Endothelial cell of umbilical vein (primary cell): ENCODE data around the gene PGRMC1. TPM values are rescaled to one million over a fixed set of nuclear protein-coding genes. Genes with fewer than 3 reads are reported as not detected.

Source experiments
- BruUV-seq: library from RNA; stranded (reverse); fragments of 400-500 nt; replicated peaks from 2 replicates; lab custom pipeline; 2021; lab: Mats Ljungman, UMichigan
- CTCF ChIA-PET: fragments of 300-600, 350-600 bp; sonication (Branson Sonifier 250); formaldehyde crosslinking; loops from one replicate; lab custom pipeline; 2021; ENCODE audit warnings: antibody characterized with exemption, inconsistent platforms; lab: Charles Lee
- POLR2A ChIA-PET: fragments of 300-600, 350-600 bp; sonication (Branson Sonifier 250); formaldehyde crosslinking; loops from one replicate; lab custom pipeline; 2021; ENCODE audit warnings: antibody characterized with exemption, inconsistent platforms; lab: Charles Lee
- DNase-seq: peaks from one replicate; pipeline ENCODE4 v3.0.0-alpha.2; 2011; ENCODE audit warnings: low read depth, low spot score
- FAIRE-seq: peaks from 2 replicates; lab custom pipeline; 2011; peaks lifted over from hg19 to GRCh38; lab: Jason Lieb, UNC
- H2AFZ ChIP-seq: 2 replicates; pipeline ENCODE4 v1.6.0; 2012; ENCODE audit warnings: low read depth, low read length, control low read depth, inconsistent platforms
- H3K27ac ChIP-seq: 2 replicates; pipeline ENCODE4 v1.5.1; 2011; ENCODE audit warnings: low read depth, mild to moderate bottlenecking, control low read depth, low read length, moderate library complexity; ENCODE audit not compliant: insufficient read depth
- H3K27me3 ChIP-seq, 2 experiments: 2 replicates each; pipeline versions ENCODE4 v1.6.0 to v1.6.1; 2011; ENCODE audit warnings: low read length in 2 of 2, mixed read lengths in 1 of 2; ENCODE audit not compliant: control insufficient read depth in 2 of 2, insufficient read depth in 2 of 2
- H3K36me3 ChIP-seq, 2 experiments: 2 replicates in 1 of 2; 3 replicates in 1 of 2; pipeline ENCODE4 v1.5.1; 2011; ENCODE audit warnings: low read length in 2 of 2, mild to moderate bottlenecking in 1 of 2, moderate library complexity in 1 of 2; ENCODE audit not compliant: control insufficient read depth in 2 of 2, insufficient read depth in 2 of 2; ENCODE audit errors: extremely low read depth in 1 of 2
- H3K4me1 ChIP-seq: 3 replicates; pipeline ENCODE4 v1.5.1; 2011; ENCODE audit warnings: mild to moderate bottlenecking, low read length; ENCODE audit not compliant: control insufficient read depth, insufficient read depth; ENCODE audit errors: extremely low read depth
- H3K4me2 ChIP-seq: 2 replicates; pipeline ENCODE4 v1.6.1; 2011; ENCODE audit warnings: low read length, control low read depth, mixed read lengths; ENCODE audit not compliant: insufficient read depth
- H3K4me3 ChIP-seq, 3 experiments: fragments of 200-600 bp in 1 of 3; sonication (generic), shearing (Covaris generic) in 1 of 3; replicated peaks in 1 of 3; 2 replicates each; pipeline ENCODE4 v1.5.1; 2011 to 2016; ENCODE audit warnings: control low read depth in 3 of 3, low read length in 3 of 3, mild to moderate bottlenecking in 2 of 3, inconsistent platforms in 1 of 3, low read depth in 1 of 3, moderate library complexity in 1 of 3; ENCODE audit not compliant: insufficient read depth in 1 of 3
- H3K79me2 ChIP-seq: 2 replicates; pipeline ENCODE4 v1.6.0; 2012; ENCODE audit warnings: low read length, inconsistent platforms; ENCODE audit not compliant: control insufficient read depth, insufficient read depth
- H3K9ac ChIP-seq: replicated peaks from 2 replicates; pipeline ENCODE3; 2011; ENCODE audit warnings: low read length, control low read depth; ENCODE audit not compliant: insufficient read depth; ENCODE audit errors: extremely low read depth
- H3K9me1 ChIP-seq: replicated peaks from 3 replicates; pipeline ENCODE4 v1.6.0; 2011; ENCODE audit warnings: mild to moderate bottlenecking, low read length; ENCODE audit not compliant: control insufficient read depth, insufficient read depth; ENCODE audit errors: extremely low read depth
- H3K9me3 ChIP-seq: replicated peaks from 2 replicates; pipeline ENCODE4 v1.5.1; 2012; ENCODE audit warnings: low read length, inconsistent platforms; ENCODE audit not compliant: control insufficient read depth, insufficient read depth
- H4K20me1 ChIP-seq: replicated peaks from 2 replicates; pipeline ENCODE3; 2011; ENCODE audit warnings: mild to moderate bottlenecking, low read length; ENCODE audit not compliant: control insufficient read depth, insufficient read depth; ENCODE audit errors: extremely low read depth
- EZH2 ChIP-seq: IDR thresholded peaks from 2 replicates; pipeline ENCODE4 v1.6.1; 2012; ENCODE audit warnings: borderline replicate concordance, low read depth, mild to moderate bottlenecking, moderate library complexity, low read length, inconsistent platforms; ENCODE audit not compliant: severe bottlenecking
- FOS ChIP-seq: IDR thresholded peaks from 2 replicates; pipeline ENCODE4 v1.6.1; 2011; ENCODE audit warnings: mild to moderate bottlenecking, low read length, moderate library complexity, borderline replicate concordance; ENCODE audit not compliant: insufficient read depth
- GATA2 ChIP-seq: IDR thresholded peaks from 2 replicates; pipeline ENCODE4 v1.7.0; 2011; ENCODE audit warnings: low read depth, mild to moderate bottlenecking, moderate library complexity, mixed read lengths, low read length; ENCODE audit not compliant: insufficient read length, insufficient read depth
- JUN ChIP-seq: IDR thresholded peaks from 2 replicates; pipeline ENCODE4 v1.6.1; 2011; ENCODE audit warnings: borderline replicate concordance, low read depth; ENCODE audit not compliant: insufficient read length, insufficient read depth
- MAX ChIP-seq: IDR thresholded peaks from 2 replicates; pipeline ENCODE4 v1.6.1; 2011; ENCODE audit not compliant: insufficient read depth, insufficient read length
- MYC ChIP-seq: IDR thresholded peaks from one replicate; pipeline ENCODE4 v1.6.1; 2011; ENCODE audit warnings: mild to moderate bottlenecking, low read depth, low read length
- POLR2A ChIP-seq: IDR thresholded peaks from 2 replicates; pipeline ENCODE4 v1.6.1; 2012; ENCODE audit warnings: low read depth, mild to moderate bottlenecking, control low read depth, low read length
- POLR2AphosphoS5 ChIP-seq: IDR thresholded peaks from 2 replicates; pipeline ENCODE4 v1.6.1; 2012; ENCODE audit warnings: low read depth, mild to moderate bottlenecking, control low read depth, low read length, moderate library complexity; ENCODE audit not compliant: insufficient read depth
- dilution Hi-C: fragments of 300-500 bp; cut with MboI; formaldehyde crosslinking; loops from one replicate; pipeline ENCODE4 v1.15.0; 2019; ENCODE audit warnings: low sequenced_read_pairs; ENCODE audit not compliant: extremely low pct_ligation_motif_present
- intact Hi-C: fragments of 100-400 bp; cut with micrococcal nuclease; formaldehyde crosslinking; loops from one replicate; pipeline ENCODE4 v1.10.0; 2022
- polyA plus RNA-seq, 4 experiments: library from polyadenylated mRNA; depleted of rRNA in 3 of 4; stranded (reverse) in 3 of 4; unstranded in 1 of 4; fragments of >200 nt; gene quantifications; 2 replicates each; pipeline versions ENCODE4 v1.2.1 to v1.2.3, GENCODE V29; 2011 to 2012; ENCODE audit warnings: missing spikeins in 1 of 4
- total RNA-seq: library from RNA; stranded (reverse); gene quantifications from 2 replicates; pipeline ENCODE4 v1.2.3, GENCODE V29; 2021
- TF ChIP-seq, protein P1 (sequence below), 2 donors: IDR thresholded peaks; 1 replicate in 1 of 2; 2 replicates in 1 of 2; pipeline ENCODE4 v1.5.1; 2011; ENCODE audit warnings: low read length in 2 of 2, mild to moderate bottlenecking in 2 of 2, moderate library complexity in 2 of 2, control low read depth in 1 of 2, inconsistent platforms in 1 of 2, low read depth in 1 of 2; ENCODE audit not compliant: insufficient read depth in 1 of 2; ENCODE audit errors: extremely low read depth in 1 of 2

Gene PGRMC1
- total and polyA plus RNA-seq, 2 donors (not counting 3 experiments of a cell fraction or from before 2014, with no cell fraction given), result 37.4 to 61.8 TPM

DNA sequence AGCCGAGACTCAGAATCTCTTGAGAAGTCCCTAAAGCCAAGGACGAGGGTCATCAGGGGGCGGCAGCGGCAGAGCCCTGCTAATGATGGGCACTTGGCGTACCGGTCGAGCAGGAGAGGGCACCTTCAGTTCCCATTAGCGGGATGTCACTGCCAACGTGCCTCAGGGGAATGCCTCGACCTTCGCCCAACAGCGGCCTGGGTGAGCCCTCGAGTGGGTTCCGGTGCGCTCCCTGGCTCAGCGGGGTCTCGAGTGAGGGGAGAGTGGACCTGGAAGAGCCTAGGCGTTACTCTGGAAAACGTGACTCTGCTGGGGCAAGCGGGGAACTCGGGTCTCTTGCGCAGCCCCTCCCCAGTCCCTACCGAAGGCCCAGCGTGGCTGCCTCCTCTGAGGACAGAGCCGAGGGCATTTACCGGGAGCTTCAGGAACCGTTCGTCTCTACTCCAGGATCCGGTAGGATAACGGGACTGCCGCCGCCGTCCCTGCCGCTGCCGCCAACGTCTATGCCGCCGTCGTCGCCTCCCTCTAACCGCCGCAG is 36.9 kb downstream of the PGRMC1 start:
- BruUV-seq, result no TSS peak
- DNase-seq (no peak), FAIRE-seq (no peak)
- Histone ChIP-seq H3K27ac (no peak overlapping the region), H3K79me2 (no peaks in the 10 kb centered on the region), H4K20me1 (no peaks in the 10 kb centered on the region), H3K4me3 (no peak overlapping the region), H3K9me3 (no peaks in the 10 kb centered on the region), H3K9ac (no peak overlapping the region), H2AFZ (peak overlapping the region; percentile 23), H3K9me1 (no peaks in the 10 kb centered on the region), H3K4me1 (no peaks in the 10 kb centered on the region), H3K27me3 (peaks cover 2 to 4% of the 10 kb centered on the region in 2 experiments), H3K36me3 (no peaks in the 10 kb centered on the region), H3K4me2 (no peak overlapping the region)
- ChIA-PET CTCF (interaction anchor here (0.7 to 1.1 kb wide), 3 partner anchors 10 to 51 kb away, joined by 3 read pairs; no protein-coding TSS in a partner anchor), POLR2A (no interaction called here)
- intact Hi-C loops, result no loop called here
- dilution Hi-C loops, result no loop called here
- TF ChIP-seq GATA2 (no peak), EZH2 (no peak), MAX (no peak), POLR2A (no peak), JUN (no peak), FOS (no peak), MYC (no peak), POLR2AphosphoS5 (no peak)
- TF ChIP-seq, protein P1, sequence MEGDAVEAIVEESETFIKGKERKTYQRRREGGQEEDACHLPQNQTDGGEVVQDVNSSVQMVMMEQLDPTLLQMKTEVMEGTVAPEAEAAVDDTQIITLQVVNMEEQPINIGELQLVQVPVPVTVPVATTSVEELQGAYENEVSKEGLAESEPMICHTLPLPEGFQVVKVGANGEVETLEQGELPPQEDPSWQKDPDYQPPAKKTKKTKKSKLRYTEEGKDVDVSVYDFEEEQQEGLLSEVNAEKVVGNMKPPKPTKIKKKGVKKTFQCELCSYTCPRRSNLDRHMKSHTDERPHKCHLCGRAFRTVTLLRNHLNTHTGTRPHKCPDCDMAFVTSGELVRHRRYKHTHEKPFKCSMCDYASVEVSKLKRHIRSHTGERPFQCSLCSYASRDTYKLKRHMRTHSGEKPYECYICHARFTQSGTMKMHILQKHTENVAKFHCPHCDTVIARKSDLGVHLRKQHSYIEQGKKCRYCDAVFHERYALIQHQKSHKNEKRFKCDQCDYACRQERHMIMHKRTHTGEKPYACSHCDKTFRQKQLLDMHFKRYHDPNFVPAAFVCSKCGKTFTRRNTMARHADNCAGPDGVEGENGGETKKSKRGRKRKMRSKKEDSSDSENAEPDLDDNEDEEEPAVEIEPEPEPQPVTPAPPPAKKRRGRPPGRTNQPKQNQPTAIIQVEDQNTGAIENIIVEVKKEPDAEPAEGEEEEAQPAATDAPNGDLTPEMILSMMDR (IDR thresholded peaks at IDR 0.05; ENCODE audit: extremely low read depth in 1 of 2, insufficient read depth in 1 of 2, low read depth in 1 of 2, low read length in 2 of 2), result no peak
